WERI-Rb-1 (cell line): Measurements from ENCODE around the gene DBP.

Experiments
- DNase-seq: peaks from one replicate; pipeline ENCODE4 v3.0.0-alpha.2; 2020
- H3K27ac ChIP-seq: fragments of 250-450 bp; sonication (Bioruptor Pico); 2 replicates; pipeline ENCODE4 v1.5.1; 2020; ENCODE audit warnings: mild to moderate bottlenecking, moderate library complexity
- H3K27me3 ChIP-seq: fragments of 250-450 bp; sonication (Bioruptor Pico); 2 replicates; pipeline ENCODE4 v1.5.1; 2021; ENCODE audit warnings: mild to moderate bottlenecking, low read depth, moderate library complexity; ENCODE audit not compliant: insufficient read depth, severe bottlenecking
- H3K36me3 ChIP-seq: fragments of 250-450 bp; sonication (Bioruptor Pico); 2 replicates; pipeline ENCODE4 v1.5.1; 2020; ENCODE audit warnings: mild to moderate bottlenecking, moderate library complexity
- H3K4me3 ChIP-seq: 2 replicates; pipeline ENCODE4 v1.5.1; 2011; ENCODE audit warnings: low read depth, mild to moderate bottlenecking, control low read depth, low read length
- H3K9me3 ChIP-seq: fragments of 250-450 bp; sonication (Bioruptor Pico); 2 replicates; pipeline ENCODE4 v1.5.1; 2021; ENCODE audit warnings: mild to moderate bottlenecking, moderate library complexity; ENCODE audit not compliant: severe bottlenecking
- CTCF ChIP-seq: IDR thresholded peaks from 2 replicates; pipeline ENCODE4 v1.5.1; 2011; ENCODE audit warnings: low read depth, mild to moderate bottlenecking, control low read depth, inconsistent platforms, low read length

Gene DBP

GRCh38 chr19:48654299-48655059 lies 17.3 kb upstream of the DBP start:
- Histone ChIP-seq H3K27me3 (no peaks in the 10 kb centered on the region), H3K36me3 (no peaks in the 10 kb centered on the region), H3K27ac (peak overlapping the region; percentile 56), H3K4me3 (no peak overlapping the region), H3K9me3 (no peaks in the 10 kb centered on the region)
- TF ChIP-seq CTCF: no peak
- DNase-seq: peak; percentile 53

- no peaks in the 10 kb centered on the region for H3K36me3 ChIP-seq
- no peaks in the 10 kb centered on the region for H3K27me3 ChIP-seq
- no peak for DNase-seq
- no peaks in the 10 kb centered on the region for H3K9me3 ChIP-seq
- H3K27ac ChIP-seq: no peak overlapping the region
- no peak overlapping the region for H3K4me3 ChIP-seq
- no peak for TF ChIP-seq CTCF
Measured at GRCh38 chr19:48651683-48652048, 14.5 kb upstream of the DBP start.

- H3K9me3 ChIP-seq: no peaks in the 10 kb centered on the region
- no peak for TF ChIP-seq CTCF
- no peaks in the 10 kb centered on the region for H3K36me3 ChIP-seq
- H3K4me3 ChIP-seq: no peak overlapping the region
- H3K27me3 ChIP-seq: no peaks in the 10 kb centered on the region
- H3K27ac ChIP-seq: no peak overlapping the region
- DNase-seq: no peak
Measured at GRCh38 chr19:48650974-48651682, 13.9 kb upstream of the DBP start.

- H3K27me3 ChIP-seq: no peaks in the 10 kb centered on the region
- no peak for DNase-seq
- no peak for TF ChIP-seq CTCF
- H3K27ac ChIP-seq: no peak overlapping the region
- no peaks in the 10 kb centered on the region for H3K9me3 ChIP-seq
- H3K36me3 ChIP-seq: no peaks in the 10 kb centered on the region
- H3K4me3 ChIP-seq: no peak overlapping the region
Measured at GRCh38 chr19:48648134-48648533, 11.0 kb upstream of the DBP start.

- DNase-seq: peak; percentile 95
- Histone ChIP-seq H3K27me3 (no peaks in the 10 kb centered on the region), H3K27ac (no peak overlapping the region), H3K36me3 (no peaks in the 10 kb centered on the region), H3K4me3 (no peak overlapping the region; the same call in 1 of the 2 replicates), H3K9me3 (no peaks in the 10 kb centered on the region)
- TF ChIP-seq CTCF: no peak
Measured at GRCh38 chr19:48646722-48647216, 9.6 kb upstream of the DBP start.
